Neural progenitor cell (in vitro differentiated cells): Measurements from ENCODE around the gene STK25.

Experiments used
- EZH2 ChIP-seq: fragments of 200-600 bp; sonication (generic); IDR thresholded peaks from 2 replicates; pipeline ENCODE4 v1.6.1; 2017; ENCODE audit warnings: antibody characterized with exemption, mild to moderate bottlenecking, moderate library complexity
- EZH2phosphoT487 ChIP-seq: fragments of 200-600 bp; sonication (generic); IDR thresholded peaks from 2 replicates; pipeline ENCODE4 v1.6.1; 2017; ENCODE audit warnings: antibody characterized with exemption
- TF ChIP-seq, protein P1 (sequence below): fragments of 200-600 bp; sonication (generic); IDR thresholded peaks from 2 replicates; pipeline ENCODE4 v1.5.1; 2017; ENCODE audit warnings: antibody characterized with exemption, mild to moderate bottlenecking

DNA sequence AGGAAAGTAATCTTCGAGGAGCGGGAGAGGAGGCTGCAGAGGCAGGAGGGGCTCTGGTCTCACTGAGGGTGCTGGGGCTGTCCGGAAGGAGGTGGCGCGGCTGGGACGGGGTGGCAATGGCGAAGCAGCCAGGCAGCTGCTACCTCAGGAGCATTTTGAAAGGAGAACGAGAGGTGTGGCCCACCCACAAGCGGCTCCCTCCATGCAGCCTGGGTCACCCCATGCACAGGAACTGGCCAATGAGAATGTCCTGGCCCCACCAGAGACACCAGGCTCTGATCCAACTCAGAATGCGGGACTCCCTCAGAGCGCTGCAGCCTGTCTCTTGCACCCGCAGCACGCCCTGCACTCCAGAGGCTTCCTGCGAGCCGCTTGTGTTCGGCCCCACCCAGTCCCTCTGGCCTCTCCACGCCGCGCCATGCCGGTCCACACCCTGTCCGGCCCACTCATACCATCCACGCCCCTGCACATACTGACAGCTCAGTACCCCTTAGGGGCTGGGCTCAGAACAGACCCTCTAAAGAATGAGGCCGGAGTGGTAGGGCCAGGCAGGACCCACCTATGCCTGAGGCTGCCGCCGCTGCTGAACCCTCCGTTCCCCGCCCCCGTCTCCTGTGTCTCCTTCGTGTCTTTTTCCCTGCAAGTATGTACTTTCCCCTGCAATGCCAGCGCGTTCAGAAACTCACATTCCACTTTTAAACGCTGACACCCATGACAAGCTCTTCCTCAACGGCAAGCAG lies 43.8 kb upstream of the STK25 start:
- TF ChIP-seq, protein P1, sequence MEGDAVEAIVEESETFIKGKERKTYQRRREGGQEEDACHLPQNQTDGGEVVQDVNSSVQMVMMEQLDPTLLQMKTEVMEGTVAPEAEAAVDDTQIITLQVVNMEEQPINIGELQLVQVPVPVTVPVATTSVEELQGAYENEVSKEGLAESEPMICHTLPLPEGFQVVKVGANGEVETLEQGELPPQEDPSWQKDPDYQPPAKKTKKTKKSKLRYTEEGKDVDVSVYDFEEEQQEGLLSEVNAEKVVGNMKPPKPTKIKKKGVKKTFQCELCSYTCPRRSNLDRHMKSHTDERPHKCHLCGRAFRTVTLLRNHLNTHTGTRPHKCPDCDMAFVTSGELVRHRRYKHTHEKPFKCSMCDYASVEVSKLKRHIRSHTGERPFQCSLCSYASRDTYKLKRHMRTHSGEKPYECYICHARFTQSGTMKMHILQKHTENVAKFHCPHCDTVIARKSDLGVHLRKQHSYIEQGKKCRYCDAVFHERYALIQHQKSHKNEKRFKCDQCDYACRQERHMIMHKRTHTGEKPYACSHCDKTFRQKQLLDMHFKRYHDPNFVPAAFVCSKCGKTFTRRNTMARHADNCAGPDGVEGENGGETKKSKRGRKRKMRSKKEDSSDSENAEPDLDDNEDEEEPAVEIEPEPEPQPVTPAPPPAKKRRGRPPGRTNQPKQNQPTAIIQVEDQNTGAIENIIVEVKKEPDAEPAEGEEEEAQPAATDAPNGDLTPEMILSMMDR, result no peak
- TF ChIP-seq EZH2 (no peak), EZH2phosphoT487 (no peak)
